NCI-H146 (cell line): ENCODE measurements around the gene LRRC49.
"Not testable (repeated sequence)": the region's sequence is repeated elsewhere in the genome, so short reads cannot be mapped to it uniquely, and the experiment has no call there.

Source experiments
- DNase-seq: peaks from one replicate; lab custom pipeline; 2025; lab: John Stamatoyannopoulos, UW

The LRRC49 gene

DNA sequence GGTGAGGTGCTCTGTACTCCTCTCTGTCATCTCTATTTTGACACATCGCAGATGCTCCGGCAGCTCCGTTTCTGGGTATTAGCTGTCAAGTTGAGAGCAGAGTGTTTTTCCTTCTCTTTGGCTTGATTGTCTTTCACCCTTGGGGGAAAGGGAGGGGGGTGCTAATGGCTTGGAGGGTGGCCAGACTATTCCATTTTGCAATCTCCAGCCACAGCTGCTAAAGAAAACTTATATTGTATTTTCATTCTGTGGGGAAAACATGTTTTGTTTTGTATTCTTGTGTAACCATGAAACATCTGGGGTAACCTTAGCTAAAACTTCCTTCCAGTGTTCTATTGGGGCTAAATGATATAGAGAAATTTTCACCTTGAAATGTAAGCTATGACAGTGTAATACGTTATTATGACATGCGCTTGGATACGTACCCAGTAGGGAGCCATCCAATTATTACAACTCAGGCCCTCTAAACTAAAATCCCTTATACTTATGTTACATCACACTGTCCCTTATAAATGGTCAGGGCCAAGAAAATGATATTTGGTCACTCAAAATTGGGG is 24.6 kb upstream of the LRRC49 start:
- DNase-seq: no peak

DNA sequence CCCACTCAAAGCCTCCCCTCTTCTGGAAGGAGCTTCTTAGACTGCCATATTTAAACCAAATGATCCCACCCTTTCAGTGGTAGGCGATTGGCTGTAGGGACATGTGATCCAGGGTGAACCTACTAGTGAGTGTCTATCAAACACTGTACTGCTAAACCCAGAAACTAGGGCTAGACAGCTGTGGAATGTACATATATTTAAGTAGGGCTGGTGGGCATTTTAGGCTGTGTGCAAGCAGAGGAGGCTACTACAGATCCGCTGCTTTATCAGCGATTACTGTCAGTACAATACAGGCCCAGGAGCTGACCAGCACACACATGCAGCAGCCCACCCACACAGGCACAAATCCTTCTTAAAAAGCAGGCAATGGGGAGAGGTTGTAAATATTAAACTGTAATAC is 23.3 kb upstream of the LRRC49 start:
- DNase-seq: no peak

DNA sequence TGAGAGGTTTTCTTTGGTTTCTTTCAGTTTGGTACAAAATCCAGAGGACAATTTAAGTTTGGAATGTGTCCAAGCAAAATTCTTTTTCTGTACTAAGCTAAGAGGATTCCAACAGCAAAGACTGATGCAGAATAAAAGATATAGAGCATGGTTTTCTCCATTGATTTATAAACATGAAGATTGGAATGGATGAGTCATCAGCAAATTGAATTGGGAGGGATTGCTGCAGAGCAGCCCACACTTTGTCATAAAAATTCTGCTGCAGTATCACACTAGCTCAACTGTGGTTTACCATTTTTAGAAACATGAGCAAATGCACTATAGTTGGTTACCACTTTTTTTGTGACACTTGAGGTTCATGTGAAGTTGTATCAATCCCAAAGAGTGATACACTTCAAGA is 22.6 kb upstream of the LRRC49 start:
- DNase-seq: no peak

DNA sequence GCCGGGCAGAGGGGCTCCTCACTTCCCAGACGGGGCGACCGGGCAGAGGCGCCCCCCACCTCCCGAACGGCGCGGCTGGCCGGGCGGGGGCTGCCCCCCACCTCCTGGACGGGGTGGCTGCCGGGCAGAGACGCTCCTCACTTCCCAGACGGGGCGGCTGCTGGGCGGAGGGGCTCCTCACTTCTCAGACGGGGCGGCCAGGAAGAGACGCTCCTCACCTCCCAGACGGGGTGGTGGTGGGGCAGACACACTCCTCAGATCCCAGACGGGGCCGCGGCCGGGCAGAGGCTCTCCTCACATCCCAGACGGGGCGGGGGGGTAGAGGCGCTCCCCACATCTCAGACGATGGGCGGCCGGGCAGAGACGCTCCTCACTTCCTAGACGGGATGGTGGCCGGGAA is 21.1 kb upstream of the LRRC49 start:
- not testable (repeated sequence) for DNase-seq

DNA sequence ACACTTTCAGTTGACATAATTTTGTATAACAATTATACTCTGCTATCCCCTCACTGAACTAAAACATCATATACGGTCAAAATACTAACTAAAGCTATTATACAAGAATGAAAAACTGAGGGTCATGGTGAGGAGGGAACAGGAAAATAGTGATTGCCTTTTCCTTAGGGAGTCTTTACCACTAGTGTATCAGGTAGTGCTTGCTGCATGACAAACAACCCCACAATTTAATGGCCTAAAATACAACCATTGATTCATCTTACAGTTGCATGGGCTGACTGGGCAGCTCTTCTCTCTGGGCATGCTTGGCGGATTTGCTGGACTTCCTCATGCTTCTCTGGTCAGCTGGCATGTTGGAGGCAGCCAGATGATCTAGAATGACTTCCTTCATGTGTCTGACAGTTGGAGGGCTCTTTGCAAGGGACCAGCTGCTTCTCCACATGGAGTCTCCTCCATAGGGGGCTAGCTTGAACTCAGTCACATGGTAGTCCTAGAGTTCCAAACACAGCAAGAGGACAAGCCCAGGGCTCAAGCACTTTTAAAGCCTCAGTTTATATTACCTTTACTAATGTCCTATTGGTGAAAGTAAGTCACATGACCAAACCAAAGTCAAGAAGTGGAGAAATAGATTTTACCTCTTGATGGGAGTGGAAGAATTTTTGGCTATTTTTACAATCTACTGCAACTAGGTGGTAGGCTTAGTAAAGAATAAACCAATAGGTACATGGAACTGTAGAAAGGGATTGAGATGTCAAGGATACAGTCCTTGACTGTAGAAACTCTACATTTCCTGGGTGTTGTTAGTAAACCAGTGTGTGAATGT is 19.2 kb upstream of the LRRC49 start:
- no peak for DNase-seq

DNA sequence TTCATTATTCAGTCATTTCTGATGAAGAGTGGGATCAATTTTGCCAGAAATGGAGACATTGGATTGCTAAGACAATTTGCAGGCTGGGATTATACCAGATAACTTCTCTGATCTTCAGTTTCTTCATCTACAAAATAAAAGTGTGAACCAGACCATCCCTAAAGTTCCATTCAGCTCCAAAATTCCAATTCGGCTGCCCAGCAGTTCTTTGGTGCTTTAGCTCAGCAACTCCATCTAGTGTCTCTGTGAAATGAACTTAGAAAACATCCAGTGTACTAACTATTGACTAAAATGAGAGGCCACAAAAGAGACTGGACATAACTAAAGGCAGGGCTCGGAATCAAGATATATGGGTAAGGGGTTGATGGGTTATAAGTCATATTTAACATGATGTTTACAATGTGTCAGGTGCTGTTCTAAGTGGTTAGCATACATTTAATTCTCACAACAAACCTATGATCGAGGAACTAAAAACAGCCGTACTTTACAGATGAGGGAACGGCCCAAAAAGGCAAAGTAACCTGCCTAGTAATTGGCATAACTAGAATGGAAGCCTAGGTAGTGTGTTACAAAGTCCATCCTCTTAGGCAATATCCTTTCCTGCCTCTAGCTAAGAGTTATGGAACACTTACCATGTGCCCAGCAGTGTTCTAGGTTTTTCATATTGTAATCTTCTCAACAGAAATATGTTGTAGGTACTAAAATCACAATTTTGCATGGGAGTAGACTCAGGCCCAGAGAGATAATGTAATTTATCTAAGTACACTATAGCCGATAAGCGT is 17.4 kb upstream of the LRRC49 start:
- DNase-seq: no peak

DNA sequence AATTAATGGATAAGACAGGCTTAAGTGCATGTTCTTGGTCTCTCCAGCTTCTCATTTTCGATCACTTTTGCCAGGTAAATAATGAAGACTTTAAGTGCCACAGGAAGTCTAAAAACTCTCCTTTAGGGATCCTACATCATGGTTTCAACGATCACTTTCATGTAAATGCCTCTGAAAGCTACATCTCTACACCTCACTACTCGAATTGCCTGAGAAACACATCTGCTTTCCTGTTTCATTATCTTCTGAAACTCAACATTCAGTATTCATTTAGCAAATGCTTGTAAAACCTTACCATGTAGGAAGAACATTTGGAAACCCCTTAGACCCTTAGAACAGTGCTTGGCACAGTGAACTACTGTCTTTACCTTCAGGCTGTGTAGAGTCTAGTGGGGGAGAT is 16.6 kb upstream of the LRRC49 start:
- no peak for DNase-seq

DNA sequence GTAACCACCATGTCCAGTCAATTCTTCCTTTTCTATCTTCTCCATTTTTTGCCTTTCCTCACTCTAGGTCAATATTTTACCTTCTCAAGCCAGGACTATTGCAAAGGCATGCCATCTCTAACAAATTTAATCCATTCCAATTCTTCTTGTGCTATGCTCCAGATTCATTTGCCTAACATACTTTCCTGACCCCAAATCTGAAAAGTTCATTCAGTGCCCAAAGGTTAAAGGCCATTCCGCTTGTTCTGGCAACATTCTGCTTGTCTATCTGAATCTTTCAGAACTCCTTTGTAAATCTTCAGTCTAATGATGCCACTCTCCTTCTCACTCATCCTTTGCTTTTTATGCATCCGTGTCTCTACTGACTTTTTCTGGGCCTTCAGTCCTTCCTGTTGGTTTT is 15.9 kb upstream of the LRRC49 start:
- no peak for DNase-seq

DNA sequence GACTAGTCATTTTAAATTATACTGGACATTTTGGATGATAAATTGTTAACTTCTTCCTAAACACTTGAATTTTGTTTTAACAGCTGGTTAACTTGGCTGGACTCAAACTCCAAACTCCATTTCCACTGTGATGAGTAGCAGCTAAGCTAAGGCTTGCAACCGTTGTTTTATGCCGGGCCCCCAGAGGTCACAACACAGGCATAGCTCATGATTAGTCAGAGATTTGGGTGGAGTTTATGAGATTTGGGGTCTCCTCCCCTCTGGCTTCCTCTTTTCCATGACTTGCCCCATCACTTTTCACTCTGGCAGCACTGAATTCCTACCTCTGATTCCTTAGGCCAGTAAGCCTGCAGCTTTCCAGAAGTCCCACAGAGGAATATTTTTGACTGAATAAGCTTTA is 13.2 kb upstream of the LRRC49 start:
- DNase-seq: no peak

DNA sequence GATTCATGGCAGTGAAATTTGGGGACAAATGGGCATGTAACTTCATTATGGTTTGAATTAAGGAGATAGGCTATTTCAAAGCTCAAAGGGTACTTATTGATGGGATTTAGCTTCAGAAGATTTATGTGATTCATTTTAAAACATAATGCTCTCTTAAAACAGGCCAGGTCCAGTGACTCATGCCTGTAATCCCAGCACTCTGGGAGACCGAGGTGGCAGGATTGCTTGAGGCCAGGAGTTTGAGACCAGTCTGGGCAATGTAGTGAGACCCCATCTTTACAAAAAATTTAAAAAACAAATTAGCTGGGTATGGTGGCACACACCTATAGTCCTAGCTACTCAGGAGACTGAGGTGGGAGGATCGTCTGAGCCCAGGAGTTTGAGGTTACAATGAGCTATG is 11.8 kb upstream of the LRRC49 start:
- DNase-seq: no peak

DNA sequence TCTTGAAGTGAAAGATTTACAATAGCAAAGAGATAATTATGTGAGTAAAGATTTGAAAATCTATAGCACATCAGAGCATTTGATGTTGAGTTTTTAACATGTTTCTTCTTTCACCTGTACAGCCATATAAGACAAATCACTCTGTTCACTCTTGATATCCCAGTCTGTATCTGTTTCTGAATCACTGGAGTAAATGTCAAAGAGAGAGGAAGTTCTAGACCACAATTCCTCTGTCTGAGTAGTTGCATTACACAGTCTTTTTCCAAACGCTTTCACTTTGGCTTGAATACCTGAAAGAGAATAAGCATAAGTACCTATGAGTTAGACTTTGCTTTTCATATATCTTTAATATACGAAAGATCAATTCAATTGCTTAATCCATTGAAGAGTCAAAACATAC is 10.3 kb upstream of the LRRC49 start:
- no peak for DNase-seq

DNA sequence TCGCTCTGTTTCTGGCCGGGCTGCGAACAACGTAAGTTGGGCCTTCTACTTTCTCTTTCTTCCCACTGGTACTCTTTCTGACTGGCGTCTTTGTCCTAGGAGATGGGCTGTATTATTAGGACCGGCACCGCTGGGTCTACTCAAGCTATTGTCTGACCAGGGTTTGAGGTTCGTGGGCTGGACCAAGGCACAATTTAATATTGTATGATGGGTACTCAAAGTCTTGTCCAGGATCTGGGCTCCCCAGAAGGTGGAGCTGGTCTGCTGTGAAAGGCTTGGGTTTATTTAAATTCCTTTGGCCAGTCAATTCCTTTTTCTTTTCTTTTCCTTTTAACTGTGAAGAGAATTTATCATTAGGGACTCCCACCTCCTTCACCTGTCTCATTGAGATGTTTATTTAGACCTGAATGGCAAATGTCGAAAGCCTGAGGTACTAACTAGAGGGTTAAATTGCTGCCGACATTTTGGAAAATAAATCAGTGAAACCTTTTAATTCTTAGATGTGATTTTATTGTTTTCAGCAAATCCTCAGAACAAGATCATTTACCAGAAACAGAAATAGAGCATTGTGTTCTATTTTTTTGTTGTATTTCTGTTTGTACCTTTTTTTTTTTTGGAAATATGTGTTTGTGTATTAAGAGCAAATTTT is 410 bp downstream of the LRRC49 start:
- peak; percentile 69 for DNase-seq

DNA sequence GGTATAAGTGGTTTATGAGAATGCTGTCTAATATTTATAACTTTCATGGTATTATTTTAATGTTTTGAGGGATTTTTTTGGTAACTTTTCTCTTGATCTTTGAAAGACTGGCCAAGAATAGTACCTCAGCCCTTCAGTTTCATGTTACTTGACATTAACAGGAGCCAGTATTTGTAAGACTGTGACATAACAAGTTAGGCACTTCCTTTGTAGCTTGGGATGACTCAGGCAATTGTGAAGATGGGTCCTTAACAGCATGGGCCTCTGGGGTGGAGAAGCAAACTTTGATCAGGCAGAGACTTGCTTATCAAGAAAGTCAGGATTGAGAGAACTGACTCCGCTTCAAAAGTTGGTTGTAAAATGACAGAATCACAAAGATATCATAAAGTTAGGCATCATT is 9.5 kb downstream of the LRRC49 start:
- no peak for DNase-seq

DNA sequence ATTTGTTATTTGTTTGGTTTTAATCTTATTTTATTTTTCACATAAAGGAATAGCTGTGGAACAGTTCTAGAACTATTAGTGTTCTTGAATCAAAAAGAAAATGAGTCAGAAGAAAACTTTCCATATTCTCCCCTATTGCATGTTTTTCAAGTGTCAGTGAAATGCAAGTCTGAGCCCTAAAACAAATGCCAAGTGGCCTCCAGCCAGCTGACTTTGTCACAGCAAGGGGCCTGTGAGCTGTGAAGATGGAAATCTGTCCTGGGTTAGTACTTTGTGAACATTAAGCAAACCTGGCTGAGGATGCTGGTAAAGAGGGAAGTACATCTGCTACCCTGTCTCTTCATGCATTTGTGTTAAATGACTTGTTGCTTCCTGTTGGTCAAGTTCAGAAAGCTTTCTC is 14.2 kb downstream of the LRRC49 start:
- no peak for DNase-seq

DNA sequence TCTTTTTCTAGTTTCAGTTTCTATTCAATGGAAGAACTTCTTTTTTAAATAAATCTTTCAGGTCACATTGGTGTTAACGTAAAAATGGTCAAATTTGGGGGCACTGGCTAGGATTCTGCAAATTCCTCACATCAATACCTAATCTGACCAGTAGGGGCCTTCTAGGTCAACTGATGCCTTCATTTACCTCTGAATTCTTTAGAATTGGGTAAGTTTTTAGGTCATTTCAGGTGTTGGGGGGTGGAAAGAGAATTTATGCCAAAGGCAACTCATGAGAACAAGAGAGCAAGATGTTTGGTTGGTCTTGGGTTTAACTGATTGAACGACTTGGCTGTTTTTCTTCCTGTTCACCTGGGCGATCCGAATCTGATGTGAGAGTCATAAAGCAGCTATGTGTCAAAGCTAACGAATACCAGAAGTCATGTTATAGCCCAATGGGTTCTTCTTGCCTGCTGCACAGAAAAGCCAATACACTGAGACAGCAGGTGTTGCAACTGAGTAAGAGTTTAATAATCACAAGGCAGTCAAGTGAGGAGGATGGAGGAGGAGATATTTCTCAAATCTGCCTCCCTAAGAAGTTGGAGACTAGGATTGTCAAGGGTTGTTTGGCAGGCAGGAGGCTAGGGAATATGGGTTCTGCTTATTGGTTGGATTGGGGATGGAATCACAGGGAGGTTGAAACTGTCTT is 15.3 kb downstream of the LRRC49 start:
- DNase-seq: no peak

DNA sequence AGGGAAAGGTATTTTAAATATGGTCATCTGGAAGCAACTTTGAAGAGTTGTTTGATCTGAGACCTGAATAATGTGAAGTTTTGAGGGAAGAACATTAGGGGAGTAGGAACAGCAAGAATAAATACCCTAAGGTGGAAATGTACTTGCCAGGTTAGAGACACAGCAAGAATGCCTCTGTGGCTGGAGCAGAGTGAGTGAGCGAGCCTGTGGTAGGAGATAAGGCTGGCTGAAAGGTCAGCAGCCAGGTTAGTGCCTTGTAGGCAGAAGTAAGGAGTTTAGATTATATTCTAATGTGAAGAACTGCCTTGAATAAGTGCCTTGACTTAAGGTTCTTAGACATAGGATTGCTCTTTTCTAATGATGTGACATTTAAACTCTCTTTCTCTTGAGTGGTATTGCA is 18.3 kb downstream of the LRRC49 start:
- no peak for DNase-seq

DNA sequence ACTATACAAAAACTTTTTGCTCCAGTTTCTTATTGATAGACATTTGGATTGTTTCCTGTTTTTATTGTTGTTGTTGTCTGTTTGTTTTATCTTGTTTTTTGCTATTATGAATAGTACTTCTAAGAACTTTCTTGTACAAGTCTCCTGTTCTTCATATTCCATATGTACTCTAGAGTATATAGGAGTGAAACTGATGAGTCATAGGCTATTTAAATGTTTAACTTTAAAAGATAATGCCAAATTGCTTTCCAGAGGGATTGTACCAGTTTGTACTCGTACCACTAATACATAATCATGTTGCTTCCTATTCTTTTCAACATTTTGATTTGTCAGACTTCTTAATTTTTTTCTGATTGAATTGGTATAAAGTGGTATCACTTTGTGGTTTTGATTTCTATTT is 19.6 kb downstream of the LRRC49 start:
- no peak for DNase-seq

DNA sequence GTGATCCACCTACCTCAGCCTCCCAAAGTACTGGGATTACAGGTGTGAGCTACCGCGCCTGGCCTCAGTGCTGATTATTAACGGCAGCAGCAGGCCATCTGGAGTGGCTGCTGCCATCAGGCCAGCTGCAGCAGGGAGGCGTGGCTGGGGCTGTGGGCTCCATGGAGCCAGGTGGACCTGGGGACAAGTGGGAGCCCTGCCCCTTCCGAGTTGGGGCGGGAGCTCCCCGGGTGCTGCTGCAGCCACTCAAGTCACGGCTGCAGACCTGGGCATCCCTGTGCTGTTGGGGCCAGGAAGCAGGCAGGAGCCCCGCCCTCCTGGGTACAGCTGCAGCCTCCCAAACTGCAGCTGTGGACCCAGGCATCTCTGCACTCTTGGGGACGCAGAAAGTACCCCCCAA is 23.9 kb downstream of the LRRC49 start:
- DNase-seq: no peak

DNA sequence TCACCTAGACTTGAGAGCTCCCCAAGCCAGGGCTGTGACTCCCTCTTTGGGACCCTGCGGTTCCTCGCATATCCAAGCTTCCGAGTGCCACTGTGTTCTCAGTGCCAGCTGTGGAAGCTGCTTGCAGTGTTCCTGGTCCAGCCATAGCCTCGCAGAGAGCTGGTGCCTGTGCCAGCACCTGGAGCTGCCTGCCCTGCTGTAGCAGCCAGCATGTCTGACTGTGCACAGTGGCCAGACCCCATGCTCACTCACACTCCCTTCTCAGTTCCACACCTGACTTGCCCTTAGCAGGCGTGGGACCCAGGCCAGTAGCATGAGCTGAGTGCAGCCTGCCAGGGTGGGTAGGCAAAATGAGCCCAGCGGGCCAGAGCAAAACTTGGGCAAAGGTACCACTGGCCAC is 25.3 kb downstream of the LRRC49 start:
- DNase-seq: no peak

DNA sequence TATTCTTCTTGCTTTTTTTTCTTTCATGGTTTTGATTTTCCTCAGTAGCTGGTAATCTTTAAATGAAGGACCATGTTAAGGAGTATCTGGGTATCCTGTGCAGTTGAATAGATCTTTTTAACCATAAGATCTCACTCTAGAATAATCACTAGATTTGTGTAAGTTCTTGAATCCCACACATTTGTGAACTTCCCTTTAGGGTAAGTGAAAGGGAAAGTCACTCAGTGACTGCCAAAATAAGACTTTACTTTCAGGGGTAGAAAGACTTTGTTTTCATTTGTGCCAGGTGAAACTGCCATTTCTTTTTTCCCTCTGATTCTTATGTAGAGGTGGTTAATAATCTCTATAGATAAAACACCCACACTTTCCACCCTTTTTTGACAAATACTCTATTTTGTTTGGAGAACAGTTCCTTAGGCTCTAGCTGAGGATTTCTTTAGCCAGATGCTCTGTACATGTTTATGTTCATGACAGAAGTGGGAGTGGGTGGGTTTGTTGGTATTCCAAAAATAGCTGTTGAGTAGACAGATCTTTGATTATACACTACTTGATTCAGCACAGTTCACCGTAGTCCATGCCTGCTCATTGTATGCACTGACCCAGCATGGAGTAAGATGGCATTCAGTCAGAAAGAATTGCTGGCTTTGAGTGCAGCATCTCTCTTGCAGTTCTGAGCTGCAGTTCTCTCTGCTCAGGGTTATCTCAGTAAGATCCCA is 28.5 kb downstream of the LRRC49 start:
- no peak for DNase-seq

DNA sequence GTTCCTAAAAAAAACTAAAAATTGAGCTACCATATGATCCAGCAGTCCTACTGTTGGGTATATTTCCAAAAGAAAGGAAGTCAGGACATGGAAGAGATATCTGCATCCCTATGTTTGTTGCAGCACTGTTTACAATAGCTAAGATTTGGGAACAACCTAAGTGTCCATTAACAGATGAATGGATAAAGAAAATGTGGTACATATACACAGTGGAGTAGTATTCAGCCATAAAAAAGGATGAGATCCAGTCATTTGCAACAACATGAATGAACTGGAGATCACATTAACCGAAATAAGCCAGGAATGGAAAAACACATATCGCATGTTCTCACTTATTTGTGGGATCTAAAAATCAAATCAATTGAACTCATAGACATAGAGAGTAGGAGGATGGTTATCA is 29.5 kb downstream of the LRRC49 start:
- no peak for DNase-seq
